Pancreas (tissue), 10 donors: Measurements from ENCODE around the gene TEAD2. TPM values are rescaled to one million over a fixed set of nuclear protein-coding genes. Genes with fewer than 3 reads are reported as not detected.
"Not testable (repeated sequence)": the region's sequence is repeated elsewhere in the genome, so short reads cannot be mapped to it uniquely, and the experiment has no call there.

Experiments used
- ATAC-seq, 4 donors: fragments of 200-7000 bp; cut with Tn5 transposase; one replicate each; pipeline versions ENCODE4 v1.8.0 to v1.9.1; 2020; ENCODE audit warnings: mild to moderate bottlenecking in 4 of 4, moderate library complexity in 4 of 4
- DNase-seq, 6 donors: peaks; one replicate each; pipeline ENCODE4 v3.0.0-alpha.2; 2020
- FAIRE-seq: peaks from 2 replicates; lab custom pipeline; 2012; peaks lifted over from hg19 to GRCh38; lab: Jason Lieb, UNC
- H3K27ac ChIP-seq, 4 donors: fragments of 200-600 bp; sonication (generic); 1 replicate in 3 of 4; 2 replicates in 1 of 4; pipeline versions ENCODE4 v1.5.0 to v1.8.0; 2020
- H3K27me3 ChIP-seq, 4 donors: fragments of 200-600 bp; one replicate each; pipeline ENCODE4 v1.8.0; 2021
- H3K36me3 ChIP-seq, 3 donors: fragments of 200-600 bp; sonication (generic) in 1 of 3; one replicate each; pipeline versions ENCODE4 v1.5.0 to v1.8.0; 2020 to 2021
- H3K4me1 ChIP-seq, 3 donors: fragments of 200-600 bp; one replicate each; pipeline ENCODE4 v1.8.0; 2021
- H3K4me3 ChIP-seq, 4 donors: fragments of 200-600 bp; sonication (generic) in 2 of 4; one replicate each; pipeline versions ENCODE4 v1.5.0 to v1.8.0; 2020 to 2021
- H3K9me3 ChIP-seq, 4 donors: fragments of 200-600 bp; one replicate each; pipeline ENCODE4 v1.8.0; 2021
- CTCF ChIP-seq, 4 donors: fragments of 200-600 bp; sonication (generic) in 3 of 4; IDR thresholded peaks; one replicate each; pipeline versions ENCODE4 v1.5.0 to v1.8.0; 2021; ENCODE audit warnings: antibody characterized with exemption in 4 of 4
- WGBS, 2 donors: extraction: QIAGEN DNeasy Blood & Tissue Kit; methylation state at CpG; one replicate each; pipeline ENCODE4 v1.1.7; 2013; 5-methylcytosine and 5-hydroxymethylcytosine counted together
- intact Hi-C, 3 donors: fragments of 100-400 bp; cut with DNase I; formaldehyde crosslinking; loops; one replicate each; pipeline versions ENCODE4 v1.11.1 to v1.14.2; 2022
- polyA plus RNA-seq, 2 donors: library from polyadenylated mRNA; stranded (reverse); fragments of 200-250 nt; gene quantifications; one replicate each; pipeline ENCODE4 v1.2.3, GENCODE V29; 2013
- total RNA-seq, 6 donors: library from RNA; stranded (reverse); fragmentation: NEBNext Ultra II Directional in 4 of 6; extraction: Animal tissue kit (Norgen Biotek cat#: 25700) in 4 of 6; gene quantifications; one replicate each; pipeline versions ENCODE4 v1.2.1 to v1.2.4, GENCODE V29; 2021 to 2023
- donor health status: healthy with polysubstance abuse.
- donor health status: DM: no; HTN: no; CAD: no; lungs with moderate emphysema.
- donor health status: DM: no; HTN: no; CAD: no.
- donor health status: control.
- donor health status: control.
- donor health status: Bipolar disorder and iron deficiency.
- donor health status: DM: yes; HTN: yes; CAD: no.
- donor health status: DM: no; HTN: no; CAD: no.
- donor health status: DM: no; HTN: no; CAD: no.
- donor health status: DM: yes; HTN: yes; CAD: no.

Gene TEAD2
- total and polyA plus RNA-seq, 8 donors = 10.5 to 30.6 (median 14.7) TPM

- H3K4me3 ChIP-seq = no peak overlapping the region
- peaks cover 0 to 6% (median 0%) of the 10 kb centered on the region in 3 donors for H3K4me1 ChIP-seq
- DNase-seq (no peak), ATAC-seq (no peak), FAIRE-seq (no peak)
- intact Hi-C loops = no loop called here
- TF ChIP-seq CTCF (IDR thresholded peaks at IDR 0.05) = no peak
- H3K36me3 ChIP-seq = no peaks in the 10 kb centered on the region
- H3K27me3 ChIP-seq = no peaks in the 10 kb centered on the region
- H3K27ac ChIP-seq = no peak overlapping the region
- H3K9me3 ChIP-seq = no peaks in the 10 kb centered on the region
Observed at GRCh38 chr19:49316284-49316683, 45.9 kb downstream of the TEAD2 start.

GRCh38 chr19:49315111-49315510 lies 47.1 kb downstream of the TEAD2 start:
- WGBS, 2 donors = 86 to 87% methylated on average over 1 of the region's 1 CpG
- TF ChIP-seq CTCF (IDR thresholded peaks at IDR 0.05) = no peak
- Histone ChIP-seq H3K27me3 (no peaks in the 10 kb centered on the region), H3K9me3 (no peaks in the 10 kb centered on the region), H3K4me3 (no peak overlapping the region), H3K4me1 (peaks cover 0 to 6% (median 0%) of the 10 kb centered on the region in 3 donors), H3K27ac (no peak overlapping the region), H3K36me3 (peaks cover 0 to 5% (median 0%) of the 10 kb centered on the region in 3 donors)
- intact Hi-C loops = no loop called here
- DNase-seq (no peak), FAIRE-seq (no peak), ATAC-seq (no peak)

GRCh38 chr19:49309087-49309486 lies 53.1 kb downstream of the TEAD2 start:
- H3K27ac ChIP-seq = no peak overlapping the region
- H3K27me3 ChIP-seq = no peaks in the 10 kb centered on the region
- H3K4me1 ChIP-seq = no peaks in the 10 kb centered on the region
- H3K4me3 ChIP-seq = no peak overlapping the region
- DNase-seq (no peak), FAIRE-seq (no peak), ATAC-seq (no peak)
- peaks cover 0 to 5% (median 0%) of the 10 kb centered on the region in 3 donors for H3K36me3 ChIP-seq
- 87 to 93% methylated on average over 6 of the region's 6 CpGs for WGBS, 2 donors
- intact Hi-C loops = no loop called here
- H3K9me3 ChIP-seq = no peaks in the 10 kb centered on the region
- no peak for TF ChIP-seq CTCF (IDR thresholded peaks at IDR 0.05)

GRCh38 chr19:49306734-49307133 lies 55.5 kb downstream of the TEAD2 start:
- H3K4me1 ChIP-seq, H3K27me3 ChIP-seq, ATAC-seq, H3K4me3 ChIP-seq, H3K9me3 ChIP-seq, DNase-seq, H3K36me3 ChIP-seq, FAIRE-seq, intact Hi-C loops, H3K27ac ChIP-seq: not testable (repeated sequence)
- WGBS, 2 donors = 78 to 84% methylated on average over 7 of the region's 7 CpGs

GRCh38 chr19:49301866-49302252 lies 60.4 kb downstream of the TEAD2 start:
- Histone ChIP-seq H3K27ac (no peak overlapping the region), H3K9me3 (no peaks in the 10 kb centered on the region), H3K27me3 (no peaks in the 10 kb centered on the region), H3K4me3 (no peak overlapping the region), H3K4me1 (no peaks in the 10 kb centered on the region), H3K36me3 (no peaks in the 10 kb centered on the region)
- TF ChIP-seq CTCF (IDR thresholded peaks at IDR 0.05) = no peak
- 84 to 91% methylated on average over 5 of the region's 5 CpGs for WGBS, 2 donors
- intact Hi-C loops = no loop called here
- FAIRE-seq (no peak), DNase-seq (no peak), ATAC-seq (no peak)
